ENCODE results near the gene KLF13.

KLF13 gene

DNA sequence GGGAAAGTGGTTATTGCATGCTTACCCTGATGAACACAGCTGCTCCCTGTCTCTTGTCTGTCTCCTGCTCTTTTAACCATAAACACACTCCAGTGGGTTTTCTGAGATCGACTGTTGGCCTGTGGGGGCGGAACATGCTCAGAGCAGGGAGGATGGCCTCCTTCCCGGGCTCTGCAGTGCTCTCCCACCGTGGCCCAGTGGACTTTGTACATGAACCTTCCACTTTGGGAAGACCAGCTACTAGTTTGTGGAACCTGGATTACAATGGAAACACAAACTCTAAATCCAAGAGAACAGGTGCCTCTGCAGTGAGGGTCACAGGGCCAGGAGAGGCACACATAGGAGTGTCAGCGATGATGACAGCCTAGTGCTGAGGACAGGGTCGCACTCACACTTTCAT is 56.5 kb downstream of the KLF13 start:
- DNase-seq: no peak
- no peak overlapping the region for H3K4me3 ChIP-seq (ENCODE audit: low read depth, low read length)
- no peak overlapping the region for H4K8ac ChIP-seq (ENCODE audit: low read depth, low read length)
- no peak overlapping the region for H2AFZ ChIP-seq (ENCODE audit: insufficient read depth, low read length, poor library complexity)
- H3K9me3 ChIP-seq (ENCODE audit: insufficient read depth, low read depth, low read length): peaks cover 5% of the 10 kb centered on the region
- no peak overlapping the region for H4K12ac ChIP-seq (ENCODE audit: low read depth, low read length)
- H3K23ac ChIP-seq (ENCODE audit: low read length): no peak overlapping the region
- H3K14ac ChIP-seq (ENCODE audit: low read length): no peak overlapping the region
- H4K91ac ChIP-seq (ENCODE audit: low read depth, low read length): no peak overlapping the region
- no peak overlapping the region for H2AK5ac ChIP-seq (ENCODE audit: low read length)
- WGBS (ENCODE audit: extremely low coverage, insufficient coverage, insufficient read length): no CpG with 5 or more reads among the region's 6 CpGs
- no peak overlapping the region for H3K4ac ChIP-seq (ENCODE audit: low read depth, low read length)
- no peak overlapping the region for H3K27ac ChIP-seq (ENCODE audit: low read depth, low read length)
- H2BK120ac ChIP-seq (ENCODE audit: insufficient read depth, low read length, poor library complexity): no peak overlapping the region
- peaks cover 12 to 13% of the 10 kb centered on the region in 2 experiments for H3K36me3 ChIP-seq (ENCODE audit: control insufficient read depth in 1 of 2, insufficient read depth in 2 of 2, low read length in 2 of 2)
- no peak overlapping the region for H2BK5ac ChIP-seq (ENCODE audit: low read depth, low read length, poor library complexity)
- H3K9ac ChIP-seq (ENCODE audit: low read length): no peak overlapping the region
- no peaks in the 10 kb centered on the region for H3K79me1 ChIP-seq (ENCODE audit: low read length)
- no peaks in the 10 kb centered on the region for H3K27me3 ChIP-seq (ENCODE audit: insufficient read depth, low read length)
- no peak overlapping the region for H3K4me2 ChIP-seq (ENCODE audit: low read length)
- no peak overlapping the region for H2BK12ac ChIP-seq (ENCODE audit: low read length)
- H3K79me2 ChIP-seq (ENCODE audit: control insufficient read depth, insufficient read depth, low read length, poor library complexity): no peaks in the 10 kb centered on the region
- peaks cover 5 to 13% of the 10 kb centered on the region in 2 experiments for H3K4me1 ChIP-seq (ENCODE audit: control insufficient read depth in 1 of 2, insufficient read depth in 2 of 2, low read length in 2 of 2)
- H3K18ac ChIP-seq (ENCODE audit: low read length): no peak overlapping the region

DNA sequence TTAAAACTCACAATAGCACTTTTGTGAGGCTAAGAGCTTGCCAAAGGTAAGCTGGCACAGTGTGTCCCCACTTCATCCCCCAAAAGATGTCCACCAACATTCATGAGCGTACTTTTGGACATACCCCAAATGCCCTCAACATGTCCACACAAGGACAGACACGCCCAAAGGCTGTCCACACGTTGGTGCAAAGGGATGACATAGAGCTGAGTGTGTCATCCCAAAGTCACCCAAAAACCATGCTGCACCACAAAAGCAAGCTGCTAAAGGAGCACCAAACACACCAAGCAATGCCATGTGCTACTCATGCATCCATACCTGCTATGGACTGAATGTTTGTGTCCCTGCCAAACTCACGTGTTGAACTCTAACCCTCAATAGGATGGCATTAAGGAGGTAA is 57.9 kb downstream of the KLF13 start:
- Histone ChIP-seq H2AK5ac (ENCODE audit: low read length) (no peak overlapping the region), H3K36me3 (ENCODE audit: control insufficient read depth in 1 of 2, insufficient read depth in 2 of 2, low read length in 2 of 2) (peaks cover 11 to 12% of the 10 kb centered on the region in 2 experiments), H2AFZ (ENCODE audit: insufficient read depth, low read length, poor library complexity) (no peak overlapping the region), H3K79me2 (ENCODE audit: control insufficient read depth, insufficient read depth, low read length, poor library complexity) (no peaks in the 10 kb centered on the region), H3K4me3 (ENCODE audit: low read depth, low read length) (no peak overlapping the region), H4K8ac (ENCODE audit: low read depth, low read length) (no peak overlapping the region), H3K23ac (ENCODE audit: low read length) (no peak overlapping the region), H2BK5ac (ENCODE audit: low read depth, low read length, poor library complexity) (no peak overlapping the region), H2BK12ac (ENCODE audit: low read length) (no peak overlapping the region), H4K91ac (ENCODE audit: low read depth, low read length) (no peak overlapping the region), H3K4ac (ENCODE audit: low read depth, low read length) (no peak overlapping the region), H3K9ac (ENCODE audit: low read length) (no peak overlapping the region), H3K18ac (ENCODE audit: low read length) (no peak overlapping the region), H3K9me3 (ENCODE audit: insufficient read depth, low read depth, low read length) (peaks cover 6% of the 10 kb centered on the region), H3K27ac (ENCODE audit: low read depth, low read length) (no peak overlapping the region), H3K4me1 (ENCODE audit: control insufficient read depth in 1 of 2, insufficient read depth in 2 of 2, low read length in 2 of 2) (peaks cover 4 to 13% of the 10 kb centered on the region in 2 experiments), H3K27me3 (ENCODE audit: insufficient read depth, low read length) (no peaks in the 10 kb centered on the region), H3K14ac (ENCODE audit: low read length) (no peak overlapping the region), H2BK120ac (ENCODE audit: insufficient read depth, low read length, poor library complexity) (no peak overlapping the region), H3K4me2 (ENCODE audit: low read length) (no peak overlapping the region), H3K79me1 (ENCODE audit: low read length) (peaks cover 2% of the 10 kb centered on the region), H4K12ac (ENCODE audit: low read depth, low read length) (no peak overlapping the region)
- WGBS (ENCODE audit: extremely low coverage, insufficient coverage, insufficient read length): no CpG with 5 or more reads among the region's 4 CpGs
- no peak for DNase-seq

DNA sequence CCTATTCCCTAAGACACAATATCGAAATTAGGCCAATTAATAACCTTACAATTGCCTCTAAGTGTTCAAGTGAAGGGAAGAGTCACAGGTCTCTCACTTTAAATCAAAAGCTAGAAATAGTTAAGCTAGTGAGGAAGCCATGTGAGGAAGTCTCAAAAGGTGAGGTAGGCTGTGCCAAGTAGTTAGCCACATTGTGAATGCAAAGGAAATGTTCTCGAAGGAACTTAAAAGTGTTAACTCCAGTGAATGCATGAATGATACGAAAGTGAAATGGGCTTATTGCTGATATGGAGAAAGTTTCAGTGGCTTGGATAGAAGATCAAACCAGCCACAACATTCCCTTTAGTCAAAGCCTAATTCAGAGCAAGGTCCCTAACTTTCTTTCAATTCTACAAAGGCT is 59.1 kb downstream of the KLF13 start:
- no peak overlapping the region for H4K8ac ChIP-seq (ENCODE audit: low read depth, low read length)
- no peak overlapping the region for H3K18ac ChIP-seq (ENCODE audit: low read length)
- H2BK12ac ChIP-seq (ENCODE audit: low read length): no peak overlapping the region
- no peak for DNase-seq
- H2AFZ ChIP-seq (ENCODE audit: insufficient read depth, low read length, poor library complexity): no peak overlapping the region
- peaks cover 6 to 8% of the 10 kb centered on the region in 2 experiments for H3K36me3 ChIP-seq (ENCODE audit: control insufficient read depth in 1 of 2, insufficient read depth in 2 of 2, low read length in 2 of 2)
- H3K23ac ChIP-seq (ENCODE audit: low read length): no peak overlapping the region
- no peak overlapping the region for H2BK5ac ChIP-seq (ENCODE audit: low read depth, low read length, poor library complexity)
- H2BK120ac ChIP-seq (ENCODE audit: insufficient read depth, low read length, poor library complexity): no peak overlapping the region
- no peak overlapping the region for H2AK5ac ChIP-seq (ENCODE audit: low read length)
- H3K79me2 ChIP-seq (ENCODE audit: control insufficient read depth, insufficient read depth, low read length, poor library complexity): no peaks in the 10 kb centered on the region
- H3K9me3 ChIP-seq (ENCODE audit: insufficient read depth, low read depth, low read length): peaks cover 10% of the 10 kb centered on the region
- H3K4me3 ChIP-seq (ENCODE audit: low read depth, low read length): no peak overlapping the region
- WGBS (ENCODE audit: extremely low coverage, insufficient coverage, insufficient read length): no CpG with 5 or more reads among the region's 3 CpGs
- H3K79me1 ChIP-seq (ENCODE audit: low read length): peaks cover 6% of the 10 kb centered on the region
- no peak overlapping the region for H3K27ac ChIP-seq (ENCODE audit: low read depth, low read length)
- H3K4me1 ChIP-seq (ENCODE audit: control insufficient read depth in 1 of 2, insufficient read depth in 2 of 2, low read length in 2 of 2): peaks cover 4 to 13% of the 10 kb centered on the region in 2 experiments
- no peak overlapping the region for H3K4ac ChIP-seq (ENCODE audit: low read depth, low read length)
- H3K27me3 ChIP-seq (ENCODE audit: insufficient read depth, low read length): no peaks in the 10 kb centered on the region
- no peak overlapping the region for H3K4me2 ChIP-seq (ENCODE audit: low read length)
- no peak overlapping the region for H4K91ac ChIP-seq (ENCODE audit: low read depth, low read length)
- H4K12ac ChIP-seq (ENCODE audit: low read depth, low read length): no peak overlapping the region
- H3K9ac ChIP-seq (ENCODE audit: low read length): no peak overlapping the region
- H3K14ac ChIP-seq (ENCODE audit: low read length): no peak overlapping the region

DNA sequence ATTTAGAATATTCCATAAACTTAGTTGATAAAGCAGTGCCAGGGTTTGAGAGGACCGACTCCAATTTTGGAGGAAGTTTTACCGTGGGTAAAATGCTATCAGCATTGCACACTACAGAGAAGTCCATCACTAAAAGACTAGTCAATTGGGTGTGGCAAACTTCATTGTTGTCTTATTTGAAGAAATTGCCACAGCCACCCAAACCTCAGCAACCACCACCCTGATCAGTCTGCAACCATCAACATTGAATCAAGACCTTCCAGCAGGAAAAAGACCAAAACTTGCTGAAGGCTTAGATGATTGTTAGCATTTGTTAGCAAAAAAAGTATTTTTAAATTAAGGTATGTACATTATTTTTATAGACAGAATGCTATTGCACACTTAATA is 60.5 kb downstream of the KLF13 start:
- Histone ChIP-seq H3K27me3 (ENCODE audit: insufficient read depth, low read length) (no peaks in the 10 kb centered on the region), H2AK5ac (ENCODE audit: low read length) (no peak overlapping the region), H4K12ac (ENCODE audit: low read depth, low read length) (no peak overlapping the region), H2BK120ac (ENCODE audit: insufficient read depth, low read length, poor library complexity) (no peak overlapping the region), H3K9me3 (ENCODE audit: insufficient read depth, low read depth, low read length) (peaks cover 7% of the 10 kb centered on the region), H4K91ac (ENCODE audit: low read depth, low read length) (no peak overlapping the region), H2BK12ac (ENCODE audit: low read length) (no peak overlapping the region), H3K14ac (ENCODE audit: low read length) (no peak overlapping the region), H4K8ac (ENCODE audit: low read depth, low read length) (no peak overlapping the region), H3K4me3 (ENCODE audit: low read depth, low read length) (no peak overlapping the region), H2AFZ (ENCODE audit: insufficient read depth, low read length, poor library complexity) (no peak overlapping the region), H3K79me2 (ENCODE audit: control insufficient read depth, insufficient read depth, low read length, poor library complexity) (peaks cover 3% of the 10 kb centered on the region), H3K18ac (ENCODE audit: low read length) (no peak overlapping the region), H3K4me2 (ENCODE audit: low read length) (no peak overlapping the region), H3K4ac (ENCODE audit: low read depth, low read length) (no peak overlapping the region), H2BK5ac (ENCODE audit: low read depth, low read length, poor library complexity) (no peak overlapping the region), H3K79me1 (ENCODE audit: low read length) (peaks cover 14% of the 10 kb centered on the region), H3K36me3 (ENCODE audit: control insufficient read depth in 1 of 2, insufficient read depth in 2 of 2, low read length in 2 of 2) (peaks cover 0 to 4% of the 10 kb centered on the region in 2 experiments), H3K4me1 (ENCODE audit: control insufficient read depth in 1 of 2, insufficient read depth in 2 of 2, low read length in 2 of 2) (peaks cover 4 to 9% of the 10 kb centered on the region in 2 experiments), H3K9ac (ENCODE audit: low read length) (no peak overlapping the region), H3K27ac (ENCODE audit: low read depth, low read length) (no peak overlapping the region), H3K23ac (ENCODE audit: low read length) (no peak overlapping the region)
- no peak for DNase-seq
- no CpG with 5 or more reads among the region's 2 CpGs for WGBS (ENCODE audit: extremely low coverage, insufficient coverage, insufficient read length)
